ENCODE data around the gene FRMD1. TPM values are rescaled to one million over a fixed set of nuclear protein-coding genes. Genes with fewer than 3 reads are reported as not detected.

Gene FRMD1
- total and polyA plus RNA-seq, 8 donors = 0.02 to 0.15 TPM; not detected in 6

- TF ChIP-seq, protein P1, sequence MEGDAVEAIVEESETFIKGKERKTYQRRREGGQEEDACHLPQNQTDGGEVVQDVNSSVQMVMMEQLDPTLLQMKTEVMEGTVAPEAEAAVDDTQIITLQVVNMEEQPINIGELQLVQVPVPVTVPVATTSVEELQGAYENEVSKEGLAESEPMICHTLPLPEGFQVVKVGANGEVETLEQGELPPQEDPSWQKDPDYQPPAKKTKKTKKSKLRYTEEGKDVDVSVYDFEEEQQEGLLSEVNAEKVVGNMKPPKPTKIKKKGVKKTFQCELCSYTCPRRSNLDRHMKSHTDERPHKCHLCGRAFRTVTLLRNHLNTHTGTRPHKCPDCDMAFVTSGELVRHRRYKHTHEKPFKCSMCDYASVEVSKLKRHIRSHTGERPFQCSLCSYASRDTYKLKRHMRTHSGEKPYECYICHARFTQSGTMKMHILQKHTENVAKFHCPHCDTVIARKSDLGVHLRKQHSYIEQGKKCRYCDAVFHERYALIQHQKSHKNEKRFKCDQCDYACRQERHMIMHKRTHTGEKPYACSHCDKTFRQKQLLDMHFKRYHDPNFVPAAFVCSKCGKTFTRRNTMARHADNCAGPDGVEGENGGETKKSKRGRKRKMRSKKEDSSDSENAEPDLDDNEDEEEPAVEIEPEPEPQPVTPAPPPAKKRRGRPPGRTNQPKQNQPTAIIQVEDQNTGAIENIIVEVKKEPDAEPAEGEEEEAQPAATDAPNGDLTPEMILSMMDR (IDR thresholded peaks at IDR 0.05) = no peak
- intact Hi-C loops (cut with DNase I) = no loop called here
- no peak overlapping the region for H3K27ac ChIP-seq
- WGBS, 2 donors = 93 to 94% methylated on average over 28 of the region's 28 CpGs
- FAIRE-seq (no peak), ATAC-seq (no peak), DNase-seq (peak in 1 of 6 donors; percentile 51)
- no peaks in the 10 kb centered on the region for H3K27me3 ChIP-seq
- no peaks in the 10 kb centered on the region for H3K4me1 ChIP-seq
- no peak overlapping the region for H3K4me3 ChIP-seq
- H3K36me3 ChIP-seq = no peaks in the 10 kb centered on the region
- H3K9me3 ChIP-seq = peaks cover 0 to 4% (median 0%) of the 10 kb centered on the region in 4 donors
These were observed 34.4 kb downstream of the FRMD1 start for GRCh38 chr6:168044521-168045130.

DNA sequence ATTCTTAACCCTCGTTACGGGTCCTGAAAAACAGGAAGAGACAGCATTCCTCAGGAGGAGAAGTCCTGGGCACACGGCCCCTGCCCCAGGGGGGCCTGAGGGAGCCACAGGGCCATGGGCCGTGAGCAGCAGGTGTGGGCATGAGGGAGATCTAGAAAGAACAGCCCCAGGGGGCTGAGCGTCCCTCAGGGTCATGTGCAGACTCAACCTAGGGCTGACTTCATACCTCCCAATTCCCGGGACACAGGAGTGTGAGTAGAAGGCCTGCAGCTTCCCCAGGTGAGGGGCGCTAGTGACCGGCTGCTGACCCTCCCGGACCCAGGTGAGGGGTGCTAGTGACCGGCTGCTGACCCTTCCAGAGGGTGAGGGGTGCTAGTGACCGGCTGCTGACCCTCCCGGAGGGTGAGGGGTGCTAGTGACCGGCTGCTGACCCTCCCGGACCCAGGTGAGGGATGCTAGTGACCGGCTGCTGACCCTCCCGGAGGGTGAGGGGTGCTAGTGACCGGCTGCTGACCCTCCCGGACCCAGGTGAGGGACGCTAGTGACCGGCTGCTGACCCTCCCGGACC, 35.1 kb downstream of the FRMD1 start:
- 92 to 93% methylated on average over 21 of the region's 21 CpGs for WGBS, 2 donors
- Histone ChIP-seq H3K27me3 (no peaks in the 10 kb centered on the region), H3K4me3 (no peak overlapping the region), H3K4me1 (no peaks in the 10 kb centered on the region), H3K27ac (no peak overlapping the region), H3K36me3 (no peaks in the 10 kb centered on the region), H3K9me3 (peaks cover 0 to 8% (median 0%) of the 10 kb centered on the region in 4 donors)
- FAIRE-seq (no peak), DNase-seq (peak in 1 of 6 donors; percentile 35), ATAC-seq (no peak)
- intact Hi-C loops (cut with DNase I) = no loop called here
- TF ChIP-seq, protein P1 (IDR thresholded peaks at IDR 0.05) = no peak

- TF ChIP-seq, protein P1 (IDR thresholded peaks at IDR 0.05) = no peak
- DNase-seq (no peak), FAIRE-seq (no peak), ATAC-seq (no peak)
- Histone ChIP-seq H3K9me3 (peaks cover 0 to 8% (median 0%) of the 10 kb centered on the region in 4 donors), H3K4me3 (no peak overlapping the region), H3K4me1 (no peaks in the 10 kb centered on the region), H3K27ac (no peak overlapping the region), H3K27me3 (no peaks in the 10 kb centered on the region), H3K36me3 (no peaks in the 10 kb centered on the region)
- WGBS, 2 donors = 85 to 88% methylated on average over 17 of the region's 17 CpGs
- intact Hi-C loops (cut with DNase I) = no loop called here
These were observed 35.7 kb downstream of the FRMD1 start for GRCh38 chr6:168043193-168043847.

DNA sequence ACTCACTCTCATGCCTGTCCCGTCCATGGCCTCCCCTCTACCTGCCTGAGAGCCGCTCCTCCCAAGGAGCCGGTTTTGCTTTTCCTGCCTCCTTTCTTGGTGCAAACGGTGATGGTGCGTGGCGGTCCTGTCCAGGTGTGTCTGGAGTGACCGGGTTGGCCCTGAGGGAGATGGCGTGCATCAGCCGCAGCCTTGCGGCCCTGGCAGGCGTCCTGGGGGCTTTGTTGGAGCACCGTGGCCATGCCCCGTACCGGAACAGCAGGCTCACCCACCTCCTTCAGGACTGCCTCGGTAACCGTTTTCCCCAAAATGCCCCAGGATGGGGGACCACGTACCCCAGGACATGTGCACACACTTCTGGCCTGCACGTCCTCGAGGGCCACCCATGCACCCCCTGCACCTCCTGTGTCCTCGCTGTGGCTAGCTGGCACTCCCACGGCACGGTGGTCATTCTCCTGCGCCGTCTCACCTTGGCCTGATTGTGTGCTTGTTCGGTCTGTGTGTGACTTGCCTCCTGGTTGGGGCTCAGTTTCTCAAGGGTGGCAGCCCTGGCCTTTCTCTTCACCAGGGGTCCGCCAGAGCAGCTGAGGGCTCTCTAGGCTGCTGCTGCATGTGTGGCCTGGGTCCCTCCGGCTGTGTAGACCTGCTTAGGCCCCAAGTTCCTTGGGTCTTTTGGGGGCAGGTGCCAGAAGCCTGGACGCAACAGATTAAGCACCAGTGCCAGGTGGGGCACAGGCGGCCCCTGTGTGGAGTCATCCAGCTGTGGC, 36.4 kb downstream of the FRMD1 start:
- WGBS, 2 donors = 90 to 93% methylated on average over 29 of the region's 29 CpGs
- Histone ChIP-seq H3K36me3 (no peaks in the 10 kb centered on the region), H3K4me1 (no peaks in the 10 kb centered on the region), H3K27me3 (no peaks in the 10 kb centered on the region), H3K27ac (no peak overlapping the region), H3K4me3 (no peak overlapping the region), H3K9me3 (peaks cover 0 to 8% (median 0%) of the 10 kb centered on the region in 4 donors)
- DNase-seq = peak in 1 of 6 donors; percentile 46
- ATAC-seq = no peak
- TF ChIP-seq, protein P1 (IDR thresholded peaks at IDR 0.05) = no peak
- FAIRE-seq = no peak
- intact Hi-C loops (cut with DNase I) = no loop called here

All from pancreas (tissue), 10 donors.